Stomach smooth muscle (tissue), 2 donors: Measurements from ENCODE around the gene SYT15B.
"Not testable (repeated sequence)": the region's sequence is repeated elsewhere in the genome, so short reads cannot be mapped to it uniquely, and the experiment has no call there.

Experiments
- H3K27ac ChIP-seq: one replicate; pipeline ENCODE4 v1.7.0; 2013; ENCODE audit warnings: mild to moderate bottlenecking, low read length, inconsistent platforms
- H3K27me3 ChIP-seq, 2 donors: one replicate each; pipeline ENCODE4 v1.7.0; 2013; ENCODE audit warnings: low read length in 2 of 2; ENCODE audit not compliant: insufficient read depth in 2 of 2, control insufficient read depth in 1 of 2
- H3K36me3 ChIP-seq, 2 donors: one replicate each; pipeline ENCODE4 v1.7.0; 2013; ENCODE audit warnings: low read length in 2 of 2; ENCODE audit not compliant: control insufficient read depth in 2 of 2, insufficient read depth in 2 of 2
- H3K4me1 ChIP-seq: one replicate; pipeline ENCODE4 v1.7.0; 2013; ENCODE audit warnings: low read length; ENCODE audit not compliant: control insufficient read depth, insufficient read depth
- H3K4me3 ChIP-seq, 2 donors: one replicate each; pipeline ENCODE4 v1.7.0; 2013; ENCODE audit warnings: low read length in 2 of 2
- H3K9ac ChIP-seq, 2 donors: one replicate each; pipeline ENCODE4 v1.7.0; 2013; ENCODE audit warnings: low read length in 2 of 2, mild to moderate bottlenecking in 1 of 2
- H3K9me3 ChIP-seq, 2 donors: one replicate each; pipeline ENCODE4 v1.7.0; 2013; ENCODE audit warnings: low read length in 2 of 2; ENCODE audit not compliant: control insufficient read depth in 2 of 2
- donor health status: healthy.
- donor health status: Pancreatic carcinoma.

The SYT15B gene

GRCh38 chr10:47725047-47725446, 38.3 kb downstream of the SYT15B start:
- H3K36me3 ChIP-seq, H3K4me1 ChIP-seq, H3K9ac ChIP-seq, H3K9me3 ChIP-seq, H3K27ac ChIP-seq, H3K27me3 ChIP-seq, H3K4me3 ChIP-seq: not testable (repeated sequence)

DNA sequence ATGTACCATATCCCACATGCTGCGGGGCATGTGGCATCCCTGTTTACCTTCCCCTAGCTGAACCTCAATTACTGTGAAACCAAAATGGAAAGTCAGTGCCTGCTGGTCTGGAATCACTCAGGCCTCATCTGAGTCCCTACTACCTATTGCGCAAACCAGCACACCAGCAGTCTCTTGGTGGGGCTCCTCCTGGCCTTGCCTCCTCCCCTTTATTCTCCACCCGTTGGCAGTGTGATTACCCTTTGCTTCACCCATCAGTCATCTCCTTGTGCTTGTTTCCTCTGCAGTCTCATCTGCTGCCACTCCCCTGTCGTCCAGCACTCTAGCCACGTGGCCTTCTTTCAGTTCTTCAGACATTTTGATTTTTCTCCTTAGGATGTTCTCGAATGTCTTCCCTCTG, 39.3 kb downstream of the SYT15B start:
- not testable (repeated sequence) for H3K27ac ChIP-seq, H3K9ac ChIP-seq, H3K27me3 ChIP-seq, H3K4me1 ChIP-seq, H3K4me3 ChIP-seq, H3K36me3 ChIP-seq, H3K9me3 ChIP-seq

DNA sequence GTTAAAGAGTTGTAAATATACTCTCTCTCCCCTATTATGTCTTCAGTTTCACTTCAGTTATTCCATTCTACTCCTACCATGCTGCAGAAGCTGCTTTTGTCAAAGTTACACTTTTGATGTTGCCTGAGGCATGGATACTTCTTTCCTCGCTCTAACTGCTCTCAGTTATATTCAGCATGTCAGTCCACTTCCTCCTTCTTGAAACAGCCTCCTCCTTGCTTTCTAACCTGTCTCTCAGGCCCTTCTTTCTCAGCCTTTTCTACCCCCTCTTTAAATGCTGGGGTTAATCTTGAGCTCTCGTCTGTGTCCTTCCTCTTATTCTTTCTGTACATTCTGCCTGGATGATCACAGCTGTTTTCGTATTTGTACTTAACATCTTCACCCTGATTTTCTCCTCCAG, 40.0 kb downstream of the SYT15B start:
- not testable (repeated sequence) for H3K9ac ChIP-seq, H3K36me3 ChIP-seq, H3K9me3 ChIP-seq, H3K4me3 ChIP-seq, H3K27me3 ChIP-seq, H3K27ac ChIP-seq, H3K4me1 ChIP-seq

GRCh38 chr10:47717011-47717769, 46.2 kb downstream of the SYT15B start:
- H3K9me3 ChIP-seq, H3K4me3 ChIP-seq, H3K27ac ChIP-seq, H3K36me3 ChIP-seq, H3K4me1 ChIP-seq, H3K9ac ChIP-seq, H3K27me3 ChIP-seq: not testable (repeated sequence)
